HG02943 (cell line): ENCODE results near the gene TLE6.
"Not testable (repeated sequence)": the region's sequence is repeated elsewhere in the genome, so short reads cannot be mapped to it uniquely, and the experiment has no call there.

ENCODE experiments used
- ATAC-seq: cut with Tn5 transposase; IDR thresholded peaks from one replicate; pipeline ENCODE4 v1.9.1; 2021; ENCODE audit warnings: mild to moderate bottlenecking, low read depth, moderate library complexity; ENCODE audit not compliant: unreplicated experiment

The TLE6 gene

GRCh38 chr19:2977001-2977745 lies at the start of gene TLE6:
Gene TLE6 (plus strand): TSS chr19:2977564. CDS start chr19:2978234, 670 bp downstream.
- ATAC-seq, result peak; percentile 90

DNA sequence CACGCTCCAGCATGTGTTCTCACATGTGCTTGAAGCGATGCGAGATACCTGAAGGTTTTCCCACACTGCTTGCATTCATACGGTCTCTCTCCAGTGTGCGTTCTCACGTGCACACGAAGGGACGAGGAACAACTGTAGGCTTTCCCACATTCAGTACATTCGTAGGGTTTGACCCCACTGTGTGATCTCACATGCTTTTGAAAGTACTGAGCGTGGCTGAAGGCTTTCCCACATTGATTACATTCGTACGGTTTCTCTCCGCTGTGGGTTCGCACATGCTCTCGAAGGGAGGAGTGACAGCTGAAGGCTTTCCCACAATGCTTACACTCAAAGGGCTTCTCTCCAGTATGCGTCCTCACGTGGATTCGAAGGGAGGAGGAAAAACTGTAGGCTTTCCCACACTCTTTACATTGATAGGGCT lies 43.9 kb upstream of the TLE6 start:
- no peak for ATAC-seq

DNA sequence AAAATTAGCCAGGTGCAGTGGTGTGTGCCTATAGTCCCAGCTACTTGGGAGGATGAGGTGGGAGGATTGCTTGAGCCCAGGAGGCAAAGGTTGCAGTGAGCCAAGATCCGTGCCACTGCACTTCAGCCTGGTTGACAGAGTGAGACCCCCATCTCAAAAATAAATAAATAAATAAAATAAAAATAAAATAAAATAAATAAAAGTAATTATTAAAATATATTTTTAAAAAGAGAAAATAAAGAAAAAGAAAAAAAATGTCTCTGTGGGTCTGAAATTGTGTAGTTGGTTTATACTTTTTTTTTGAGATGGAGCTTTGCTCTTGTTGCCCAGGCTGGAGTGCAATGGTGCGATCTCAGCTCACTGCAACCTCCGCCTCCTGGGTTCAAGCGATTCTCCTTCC lies 41.5 kb upstream of the TLE6 start:
- not testable (repeated sequence) for ATAC-seq

DNA sequence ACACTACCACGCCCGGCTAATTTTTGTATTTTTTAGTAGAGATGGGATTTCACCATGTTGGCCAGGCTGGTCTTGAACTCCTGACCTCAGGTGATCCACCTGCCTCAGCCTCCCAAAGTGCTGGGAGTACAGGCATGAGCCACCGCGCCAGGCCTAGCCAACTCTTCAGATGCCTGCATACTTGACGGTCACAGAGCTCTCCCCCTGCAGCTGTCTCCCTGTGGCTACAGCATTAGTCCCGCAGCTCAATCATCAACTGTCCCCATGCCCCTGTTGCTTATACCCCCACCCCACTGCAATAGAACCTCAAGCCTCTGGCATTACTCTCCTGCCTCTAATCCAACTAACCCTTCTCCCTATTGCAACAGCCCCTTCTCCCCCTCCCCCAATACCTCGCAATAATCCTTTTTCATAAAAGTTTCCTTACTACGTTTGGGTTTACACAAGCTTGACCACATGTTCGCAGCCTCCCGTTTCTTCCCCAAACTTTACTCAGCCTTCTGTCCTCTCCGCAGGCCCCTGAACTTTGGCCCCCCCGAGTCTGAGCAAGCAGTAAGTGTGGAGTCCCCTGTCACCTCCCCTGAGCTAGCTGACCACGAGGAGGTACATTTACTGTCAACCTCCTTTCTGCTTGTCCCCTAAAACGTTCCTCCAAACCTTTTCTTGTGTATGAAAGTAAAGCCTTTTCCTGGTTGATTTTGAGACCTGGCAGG lies 34.3 kb upstream of the TLE6 start:
- no peak for ATAC-seq

DNA sequence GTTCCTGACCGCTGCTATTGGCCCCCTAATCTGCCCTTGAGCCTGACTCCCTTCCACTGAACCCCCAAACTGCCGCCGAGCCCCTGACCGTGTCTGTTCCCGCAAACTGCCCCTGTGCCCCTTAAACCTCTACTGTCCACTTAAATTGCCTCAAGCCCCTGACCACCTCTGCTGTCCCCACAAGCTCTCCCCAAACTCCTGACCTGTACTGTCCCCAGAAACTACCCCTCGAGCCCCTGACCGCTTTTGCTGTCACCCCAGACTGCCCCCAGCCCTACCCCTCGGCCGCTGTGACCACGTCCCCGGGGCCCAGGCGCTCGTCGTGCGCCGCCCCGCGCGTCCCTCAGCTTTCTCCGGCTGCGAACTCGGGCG lies 33.0 kb upstream of the TLE6 start:
- ATAC-seq, result no peak

DNA sequence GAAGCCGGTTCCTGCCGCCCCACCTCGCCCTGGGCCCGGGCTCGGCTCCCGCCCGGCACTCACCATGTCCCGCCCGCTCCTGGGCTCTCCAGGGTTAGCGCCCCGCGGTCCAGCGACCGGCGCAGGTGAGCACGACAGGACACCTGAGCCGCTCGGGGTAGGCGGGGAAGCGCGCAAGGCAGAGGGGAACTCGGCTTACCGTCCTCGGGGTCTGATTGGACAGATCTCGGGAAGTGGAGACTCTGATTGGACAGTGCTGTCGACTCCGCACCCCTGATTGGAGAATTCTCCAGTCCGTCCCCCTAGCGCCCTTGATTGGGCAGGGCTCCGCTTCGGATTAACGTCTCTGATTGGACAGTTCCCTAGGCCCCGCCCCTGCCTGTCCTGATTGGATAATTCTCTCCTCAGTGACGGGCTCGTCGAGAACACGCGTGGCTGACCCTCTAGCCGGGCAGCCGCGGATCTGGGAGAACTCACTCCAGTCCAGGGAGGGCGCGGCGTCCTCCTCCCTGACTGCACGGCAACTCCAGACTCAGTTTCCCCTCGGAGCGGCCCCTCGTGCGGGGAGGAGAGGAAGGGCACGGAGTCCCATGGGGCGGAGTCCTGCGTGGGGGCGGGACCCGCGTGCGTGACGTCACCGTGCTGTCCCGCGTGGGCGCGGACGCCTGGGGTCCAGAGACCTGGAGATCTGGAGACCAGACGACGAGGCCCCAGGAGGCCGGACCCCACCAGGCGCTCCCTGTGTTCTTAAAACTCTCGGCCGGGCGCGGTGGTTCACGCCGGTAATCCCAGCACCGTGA lies 32.4 kb upstream of the TLE6 start, which contains the start of gene ZNF77:
ZNF77 (minus strand) TSS at position 197 of the 800 bp plus-strand sequence; CDS start at position 66, 131 bp downstream.
- ATAC-seq, result peak; percentile 96

- ATAC-seq, result no peak
These were observed 31.7 kb upstream of the TLE6 start for GRCh38 chr19:2945575-2946184.

DNA sequence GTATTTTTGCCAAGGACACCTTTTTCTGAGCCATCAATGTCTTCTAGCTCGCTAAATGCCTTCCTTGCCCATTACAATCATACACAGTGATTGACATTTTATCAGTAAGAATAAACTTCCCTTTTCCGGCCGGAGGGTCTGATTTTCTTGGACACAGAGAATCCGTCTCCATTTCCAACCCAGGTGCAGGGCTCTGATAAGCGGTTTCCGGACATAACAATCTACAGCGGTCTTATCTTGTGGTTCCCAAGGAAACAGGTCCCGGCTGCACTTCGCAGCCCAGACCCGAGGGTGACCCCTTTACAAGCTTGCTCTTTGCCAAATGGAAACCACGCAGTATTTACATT lies 27.5 kb upstream of the TLE6 start:
- ATAC-seq, result no peak

GRCh38 chr19:2950286-2951124 lies 26.9 kb upstream of the TLE6 start:
- ATAC-seq, result peak; percentile 93

DNA sequence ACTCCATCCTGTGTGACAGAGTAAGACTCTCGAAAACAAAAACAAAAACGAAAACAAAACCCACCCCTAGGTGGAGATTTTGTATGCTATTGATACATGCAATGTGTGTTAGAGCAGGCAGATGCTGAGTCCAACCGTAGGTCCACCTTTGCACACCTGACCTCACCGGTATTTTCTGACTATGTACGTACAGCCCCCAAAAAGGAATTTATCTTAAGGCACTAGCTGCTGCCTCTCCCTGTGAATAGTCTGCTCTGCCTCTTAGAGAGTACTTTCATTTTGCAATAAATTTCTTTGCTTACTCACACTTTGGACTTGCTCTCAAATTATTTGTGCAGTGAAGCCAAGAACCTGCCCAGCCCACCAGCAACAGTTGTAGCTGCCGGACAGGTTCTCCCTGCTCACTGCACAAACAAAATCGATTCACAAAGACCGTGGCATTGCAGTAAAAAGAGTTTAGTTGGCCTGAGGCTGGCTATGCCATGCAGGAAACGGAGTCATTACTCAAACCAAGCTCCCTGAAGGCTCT lies 24.3 kb upstream of the TLE6 start:
- no peak for ATAC-seq

- ATAC-seq, result no peak
These were observed 20.2 kb upstream of the TLE6 start for GRCh38 chr19:2957160-2957559.

DNA sequence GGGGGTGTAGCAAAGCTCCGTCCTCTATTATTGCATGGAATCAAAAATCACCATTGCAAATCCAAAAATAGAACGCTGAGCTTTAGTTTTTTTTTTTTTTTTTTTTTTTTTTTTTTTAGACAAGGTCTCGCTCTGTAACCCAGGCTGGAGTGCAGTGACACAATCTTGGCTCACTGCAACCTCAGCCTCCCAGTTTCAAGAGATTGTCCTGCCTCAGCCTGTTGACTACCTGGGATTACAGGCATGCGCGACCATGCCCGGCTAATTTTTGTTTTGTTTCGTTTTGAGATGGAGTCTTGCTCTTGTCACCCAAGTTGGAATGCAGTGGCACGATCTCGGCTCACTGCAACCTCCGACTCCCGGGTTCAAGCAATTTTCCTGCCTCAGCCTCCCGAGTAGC lies 17.2 kb upstream of the TLE6 start:
- ATAC-seq, result no peak

DNA sequence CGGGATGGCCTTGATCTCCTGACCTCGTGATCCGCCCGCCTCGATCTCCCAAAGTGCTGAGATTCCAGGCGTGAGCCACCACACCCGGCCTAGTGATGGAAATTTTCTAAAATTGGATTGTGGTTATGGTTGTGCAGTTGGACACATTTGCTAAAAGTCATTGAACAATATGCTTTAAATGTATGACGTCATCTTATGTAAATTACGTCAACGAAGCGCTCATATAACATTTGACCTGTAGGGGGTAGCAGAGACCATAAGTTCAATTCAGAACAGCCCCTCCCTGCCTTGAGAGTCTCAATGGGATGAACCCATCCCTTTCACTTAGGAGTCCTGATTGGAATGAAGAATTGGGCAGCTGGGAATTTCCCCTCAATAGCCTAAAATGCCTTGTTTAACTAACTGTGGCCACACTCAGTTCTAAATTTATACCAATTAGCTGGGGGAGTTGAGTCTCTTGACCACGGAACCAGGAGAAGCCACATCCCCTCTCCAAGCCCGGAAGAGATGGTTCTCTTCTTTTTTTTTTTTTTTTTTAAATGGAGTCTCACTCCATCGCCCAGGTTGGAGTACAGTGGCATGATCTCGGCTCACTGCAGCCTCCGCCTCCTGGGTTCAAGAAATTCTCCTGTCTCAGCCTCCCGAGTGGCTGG lies 15.2 kb upstream of the TLE6 start:
- ATAC-seq, result no peak

DNA sequence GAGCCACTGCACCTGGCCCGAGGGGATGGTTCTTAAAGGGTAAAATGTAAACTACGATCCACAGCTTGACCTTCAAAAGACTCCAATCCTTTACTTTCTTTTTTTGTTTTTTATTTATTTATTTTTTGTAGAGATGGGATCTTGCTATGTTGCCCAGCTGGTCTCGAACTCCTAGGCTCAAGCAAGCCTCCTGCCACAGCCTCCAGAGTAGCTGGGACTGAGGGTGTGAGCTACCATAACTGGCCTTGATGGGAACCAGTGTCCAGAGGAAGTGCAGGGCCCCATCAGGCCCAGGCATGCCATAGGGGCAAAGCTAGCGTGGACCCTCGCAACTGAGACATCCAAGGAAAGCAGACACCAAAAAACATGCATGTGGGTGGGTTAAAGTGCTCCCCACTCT lies 14.2 kb upstream of the TLE6 start:
- ATAC-seq, result no peak

DNA sequence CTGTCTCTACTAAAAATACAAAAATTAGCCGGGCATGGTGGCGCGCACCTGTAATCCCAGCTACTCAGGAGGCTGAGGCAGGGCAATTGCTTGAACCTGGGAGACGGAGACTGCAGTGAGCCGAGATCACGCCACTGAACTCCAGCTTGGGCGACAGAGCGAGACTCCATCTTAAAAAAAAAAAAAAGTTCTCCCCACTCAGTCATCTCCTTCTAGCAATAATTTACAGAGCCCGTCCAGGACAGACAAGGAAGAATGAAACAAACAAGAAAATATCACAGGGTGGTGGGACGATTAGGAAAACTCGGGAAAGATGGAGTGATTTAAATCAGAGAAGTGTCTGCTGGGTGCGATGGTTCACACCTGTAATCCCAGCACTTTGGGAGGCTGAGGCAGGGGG lies 13.7 kb upstream of the TLE6 start:
- ATAC-seq, result not testable (repeated sequence)

GRCh38 chr19:2964874-2965273 lies 12.5 kb upstream of the TLE6 start:
- ATAC-seq, result no peak

DNA sequence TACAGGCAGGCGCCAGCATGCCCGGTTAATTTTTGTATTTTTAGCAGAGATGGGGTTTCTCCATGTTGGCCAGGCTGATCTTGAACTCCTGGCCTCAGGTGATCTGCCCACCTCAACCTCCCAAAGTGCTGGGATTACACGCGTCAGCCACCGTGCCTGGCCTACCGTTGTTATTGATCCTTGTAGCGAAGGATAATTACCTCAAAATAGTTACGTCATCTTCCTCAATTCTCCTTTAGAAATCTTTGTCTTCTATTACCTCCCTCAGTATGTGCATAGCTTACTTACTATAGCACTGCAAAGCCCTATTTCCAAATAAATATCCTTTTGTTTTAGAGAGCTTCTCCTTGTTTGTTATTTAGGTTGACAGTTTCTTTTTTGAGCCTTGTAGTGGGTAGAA lies 9.4 kb upstream of the TLE6 start:
- no peak for ATAC-seq

GRCh38 chr19:2969104-2969504 lies 8.3 kb upstream of the TLE6 start:
- ATAC-seq, result no peak

GRCh38 chr19:2970201-2970835 lies 7.0 kb upstream of the TLE6 start:
- no peak for ATAC-seq
